Measurements from ENCODE around the gene GALNT2.

GRCh38 chr1:230157420-230158390 is 90.7 kb downstream of the GALNT2 start:
- TF ChIP-seq CTCF (IDR thresholded peaks at IDR 0.05) = no peak
- TF ChIP-seq POLR2A (IDR thresholded peaks at IDR 0.05) = no peak
